Measurements from ENCODE around the gene AIFM2.

DNA sequence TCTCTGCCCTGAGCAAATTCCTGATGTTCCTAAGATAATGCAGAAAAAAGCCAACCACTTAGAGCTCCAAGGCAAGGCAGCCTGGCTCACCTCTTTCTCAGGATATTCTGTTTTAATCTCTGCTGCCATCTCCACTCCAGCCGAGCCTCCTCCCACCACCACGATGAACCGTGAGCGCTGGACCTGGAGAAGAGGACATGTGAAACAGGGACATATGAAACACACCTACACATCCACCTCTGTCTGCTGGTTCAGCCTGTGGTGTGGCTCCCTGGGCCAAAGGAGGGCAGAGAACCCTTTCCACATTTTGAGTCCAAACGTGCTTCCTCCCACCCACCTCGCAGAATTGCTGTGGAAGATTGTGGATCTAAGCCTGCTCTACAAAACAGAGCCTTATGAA, 12.2 kb downstream of the AIFM2 start:
- TF ChIP-seq ZNF384 (IDR thresholded peaks at IDR 0.05) = no peak
- no peak for TF ChIP-seq TARDBP (IDR thresholded peaks at IDR 0.05)
- no peak for TF ChIP-seq FOXM1 (IDR thresholded peaks at IDR 0.05; ENCODE audit: borderline replicate concordance)
- TF ChIP-seq CTBP1 (IDR thresholded peaks at IDR 0.05; ENCODE audit: borderline replicate concordance) = no peak
- TF ChIP-seq SP1 (IDR thresholded peaks at IDR 0.05) = no peak
- TF ChIP-seq LEF1 (IDR thresholded peaks at IDR 0.05; ENCODE audit: borderline replicate concordance) = no peak
- TF ChIP-seq, protein P1, sequence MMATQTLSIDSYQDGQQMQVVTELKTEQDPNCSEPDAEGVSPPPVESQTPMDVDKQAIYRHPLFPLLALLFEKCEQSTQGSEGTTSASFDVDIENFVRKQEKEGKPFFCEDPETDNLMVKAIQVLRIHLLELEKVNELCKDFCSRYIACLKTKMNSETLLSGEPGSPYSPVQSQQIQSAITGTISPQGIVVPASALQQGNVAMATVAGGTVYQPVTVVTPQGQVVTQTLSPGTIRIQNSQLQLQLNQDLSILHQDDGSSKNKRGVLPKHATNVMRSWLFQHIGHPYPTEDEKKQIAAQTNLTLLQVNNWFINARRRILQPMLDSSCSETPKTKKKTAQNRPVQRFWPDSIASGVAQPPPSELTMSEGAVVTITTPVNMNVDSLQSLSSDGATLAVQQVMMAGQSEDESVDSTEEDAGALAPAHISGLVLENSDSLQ (IDR thresholded peaks at IDR 0.05) = no peak
- no peak for TF ChIP-seq FOXA1 (IDR thresholded peaks at IDR 0.05)
- no peak for TF ChIP-seq L3MBTL2 (conservative IDR thresholded peaks at IDR 0.05)
- TF ChIP-seq BHLHE40 (IDR thresholded peaks at IDR 0.05; ENCODE audit: borderline replicate concordance) = no peak
- TF ChIP-seq ARNT (IDR thresholded peaks at IDR 0.05) = no peak
- no peak for TF ChIP-seq NFRKB (IDR thresholded peaks at IDR 0.05)
- TF ChIP-seq FOXK2 (IDR thresholded peaks at IDR 0.05) = no peak
- no peak for TF ChIP-seq HDGF (IDR thresholded peaks at IDR 0.05; ENCODE audit: borderline replicate concordance)

Measured in HEK293T (cell line).